ENCODE measurements around the gene REG1A.

Gene REG1A

DNA sequence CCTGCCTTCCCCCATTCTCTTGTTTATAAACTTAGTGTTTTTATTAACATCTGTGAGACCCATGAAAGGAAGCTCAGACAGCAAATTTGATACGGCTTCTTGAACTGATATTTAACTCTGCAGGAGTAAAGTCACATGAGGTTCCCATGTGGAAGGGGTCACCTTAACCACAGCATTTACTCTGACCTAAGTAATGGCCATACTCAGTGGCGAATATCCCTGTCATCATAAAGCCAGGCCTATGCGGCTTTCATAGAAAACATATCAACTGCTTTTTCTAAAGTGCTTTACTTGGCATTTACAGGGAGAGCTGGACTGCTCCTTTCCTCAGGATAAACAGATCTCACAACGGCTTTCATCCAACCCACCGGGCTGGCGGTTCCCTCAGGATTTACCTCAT, 9.0 kb downstream of the REG1A start:
- no peak for DNase-seq

DNA sequence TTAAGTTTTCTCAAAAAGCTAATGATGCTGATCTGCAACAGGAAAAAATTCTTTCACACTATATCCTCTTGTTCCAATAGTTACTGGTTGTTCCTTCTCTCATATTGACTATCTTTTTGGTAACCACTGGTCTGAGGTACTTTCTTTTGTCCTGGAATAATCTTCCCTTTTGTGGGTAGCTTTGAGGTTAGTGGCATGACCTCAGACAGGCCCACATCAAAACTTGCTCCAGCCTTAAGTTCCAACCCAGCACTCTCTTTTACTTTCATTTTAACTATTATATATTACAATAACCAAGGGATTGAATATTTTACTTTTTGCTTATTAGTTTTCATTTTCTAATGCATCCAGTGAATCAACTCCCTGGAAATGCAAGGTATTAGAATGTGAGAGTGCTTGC, 9.5 kb downstream of the REG1A start:
- DNase-seq, result no peak

DNA sequence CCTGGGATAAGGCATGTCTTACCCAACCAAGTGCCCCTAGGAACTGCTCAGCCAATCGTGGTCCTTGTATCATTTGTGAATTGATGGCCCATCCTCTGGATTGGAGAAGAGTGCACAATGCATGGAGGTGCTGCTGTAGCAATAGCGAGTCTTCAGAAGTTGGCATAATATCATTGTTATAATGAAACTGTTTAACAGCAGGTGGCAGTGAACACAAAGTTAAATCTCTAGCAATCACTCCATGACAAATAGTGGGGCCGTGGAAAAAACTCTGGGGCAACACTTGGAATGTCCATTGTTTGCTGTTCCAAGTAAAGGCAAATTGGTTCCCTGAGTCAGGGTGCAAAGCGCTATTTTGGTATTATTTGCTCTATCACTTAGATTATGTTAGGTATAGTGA, 11.4 kb downstream of the REG1A start:
- no peak for DNase-seq

DNA sequence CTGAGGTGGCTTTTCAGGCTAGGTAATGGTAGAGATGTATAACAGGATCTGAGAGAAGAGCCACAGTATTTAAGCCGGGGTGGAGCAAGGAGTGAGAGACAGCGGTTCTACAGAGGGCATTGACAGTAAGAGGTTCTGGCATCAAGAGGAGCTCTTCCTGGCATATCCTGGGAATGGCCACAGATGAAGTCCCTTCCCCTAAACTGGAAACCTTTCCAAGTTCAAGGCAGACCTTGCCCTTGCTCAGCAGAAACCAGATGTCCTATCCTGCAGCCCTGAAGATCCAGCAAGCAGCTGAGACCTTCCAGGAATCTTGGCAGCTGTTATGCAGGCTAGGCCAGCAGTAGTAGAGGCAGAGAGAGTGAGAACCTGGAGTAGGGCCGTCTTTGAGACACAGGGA, 18.1 kb downstream of the REG1A start:
- no peak for DNase-seq

DNA sequence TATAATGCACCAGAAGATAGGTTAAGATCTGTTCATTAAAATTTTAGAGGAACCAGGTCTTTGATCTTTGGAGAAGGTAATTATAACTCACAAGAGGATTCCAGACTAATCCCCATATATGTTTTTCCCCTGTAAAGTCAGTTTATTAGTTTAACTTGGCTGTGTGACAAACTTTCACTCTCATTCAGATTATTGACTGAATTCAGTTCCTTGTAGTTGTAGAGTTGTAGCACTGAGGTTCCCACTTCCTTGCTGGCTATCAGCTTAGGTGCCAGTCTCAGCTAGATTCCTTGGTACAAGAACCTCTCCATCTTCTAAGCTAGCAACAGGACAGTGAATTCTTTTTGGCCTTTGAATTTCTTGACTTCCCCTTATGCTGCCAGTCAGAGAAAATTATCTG, 19.1 kb downstream of the REG1A start:
- no peak for DNase-seq

DNA sequence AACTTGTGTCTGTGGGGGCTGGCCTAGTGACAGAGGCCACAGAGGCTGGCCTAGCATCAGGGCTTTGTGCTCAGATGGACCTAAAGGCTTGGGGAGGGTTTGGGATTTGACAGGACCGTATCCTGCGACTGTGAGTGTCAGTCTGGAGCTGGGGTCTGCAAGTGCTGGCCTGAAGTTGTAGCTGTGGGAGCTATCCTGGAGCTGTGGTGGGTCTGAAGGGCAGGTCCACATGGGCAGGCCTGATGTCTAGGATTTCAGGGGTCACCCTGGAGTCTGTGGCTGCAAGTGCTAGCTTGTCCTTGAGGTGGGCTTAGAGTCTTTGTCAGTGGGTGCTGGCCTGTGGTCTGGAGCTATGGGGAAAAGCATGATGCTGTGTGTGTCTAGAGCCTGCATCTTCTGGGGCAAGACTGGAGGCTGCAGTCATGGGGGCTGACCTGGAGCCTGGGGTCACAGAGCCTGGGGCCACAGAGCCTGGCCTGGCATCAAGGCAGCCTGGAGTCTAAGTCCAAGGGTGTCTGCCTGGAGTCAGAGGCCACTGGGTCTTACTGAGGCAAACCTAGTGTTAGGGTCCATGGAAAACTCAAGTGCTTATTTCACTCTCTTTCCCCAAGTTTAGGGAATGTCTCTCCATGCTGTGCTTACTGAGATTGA, 35.7 kb downstream of the REG1A start:
- DNase-seq, result no peak

DNA sequence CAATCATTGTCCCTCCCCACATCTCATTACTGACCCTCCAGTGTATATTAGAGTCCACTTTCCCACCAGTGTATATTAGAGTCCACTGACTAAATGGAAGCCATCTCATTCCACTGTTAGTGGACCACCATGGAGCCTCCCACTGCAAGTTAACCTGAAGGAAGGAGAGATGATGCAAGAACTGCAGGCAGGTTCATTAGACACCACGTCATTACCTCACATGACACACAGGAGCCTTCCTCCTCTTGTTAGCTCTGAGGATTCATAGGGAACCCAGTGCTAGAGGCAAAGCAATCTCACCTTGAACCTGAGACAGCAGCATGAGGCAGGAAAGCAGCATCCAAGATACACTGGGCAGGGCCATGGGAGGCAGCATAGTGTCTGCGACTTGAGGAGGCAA, 38.7 kb downstream of the REG1A start:
- DNase-seq, result no peak

DNA sequence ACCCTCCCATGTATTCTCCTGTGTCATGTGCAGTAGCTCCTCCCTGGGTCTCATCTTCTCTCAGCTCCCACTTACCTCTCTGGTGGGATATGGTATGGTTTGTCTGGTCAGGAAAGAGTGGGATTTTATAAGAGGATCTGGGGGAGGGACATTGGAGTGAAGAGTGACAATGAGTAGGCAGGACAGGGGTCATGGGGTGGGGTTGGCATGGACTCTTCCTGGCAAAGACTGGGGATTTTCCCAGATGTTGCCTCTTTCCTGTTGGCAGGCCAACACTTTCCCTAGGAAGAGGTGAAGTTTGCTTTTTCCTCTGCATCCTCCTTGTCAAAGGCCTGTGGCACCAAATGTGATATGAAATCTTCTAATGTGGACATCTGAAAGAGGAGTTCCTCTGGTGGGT, 39.4 kb downstream of the REG1A start, which contains the start of gene REG3A:
Gene REG3A, minus strand, starts transcription at position 101 of the 400 bp plus-strand sequence. CDS start 348 bp downstream, outside the sequence.
- DNase-seq, result no peak

DNA sequence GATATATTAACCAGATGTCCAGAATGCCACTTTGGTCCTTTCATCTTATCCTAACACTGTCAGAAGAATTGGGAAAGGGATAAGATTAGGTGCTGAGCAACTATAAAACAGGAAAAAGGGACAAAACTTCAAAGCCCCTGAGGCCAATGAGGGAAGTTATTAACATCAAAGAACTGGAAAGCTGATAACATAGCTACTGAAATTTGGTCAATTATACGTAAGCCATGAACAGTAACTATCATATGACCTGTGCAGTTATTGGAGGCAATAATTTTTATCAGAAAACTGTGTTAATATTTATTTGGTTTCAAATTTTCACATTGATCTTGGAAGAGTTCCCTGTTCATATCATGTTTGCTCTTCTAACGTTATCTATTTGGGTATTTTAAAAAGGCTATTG, 41.8 kb downstream of the REG1A start:
- no peak for DNase-seq

DNA sequence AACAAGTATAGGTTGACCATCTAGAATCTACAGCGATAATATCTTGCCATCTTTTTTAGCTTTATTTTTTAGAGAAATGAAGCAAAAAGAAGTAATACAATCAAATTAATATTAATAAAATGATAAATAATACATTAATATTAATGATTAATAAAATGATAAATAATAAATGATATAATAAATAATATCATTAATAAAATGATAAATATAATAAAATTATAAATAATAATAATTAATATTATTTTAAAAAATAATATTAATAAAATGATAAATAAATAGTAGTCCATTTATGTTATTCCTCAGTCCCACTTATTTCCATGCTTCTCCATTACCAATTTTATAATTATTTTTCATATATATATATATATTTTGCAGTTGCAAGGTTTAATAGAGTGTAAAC, 42.5 kb downstream of the REG1A start:
- no peak for DNase-seq

DNA sequence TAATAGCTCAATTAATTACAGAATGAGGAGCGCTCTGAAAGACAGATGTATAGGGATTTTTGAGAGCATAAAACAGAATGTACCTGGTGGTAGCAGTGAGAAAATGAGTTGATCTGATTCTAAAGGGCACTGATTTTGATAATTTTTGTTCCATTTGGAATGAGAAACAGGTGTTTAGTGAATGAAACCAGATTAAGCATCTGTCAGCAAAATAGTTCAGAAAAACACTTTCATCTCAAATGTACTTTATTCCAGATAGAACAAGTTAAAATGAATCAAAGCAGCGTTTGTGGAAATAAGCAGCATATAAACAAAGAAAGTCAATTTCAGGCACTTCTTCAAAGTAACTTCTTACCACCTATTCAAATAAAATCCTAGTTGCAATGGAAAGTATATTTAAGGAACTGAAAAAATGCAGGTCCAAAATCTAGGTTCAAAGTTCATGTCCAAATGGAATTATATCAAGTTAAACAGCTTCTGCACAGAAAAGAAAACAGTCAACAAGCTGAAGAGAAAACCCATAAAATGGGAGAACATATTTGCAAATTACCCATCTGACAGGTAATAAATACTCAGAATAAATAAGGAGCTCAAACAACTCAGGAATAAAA, 51.2 kb downstream of the REG1A start:
- no peak for DNase-seq
